ENCODE data around the gene CEPT1.

DNA sequence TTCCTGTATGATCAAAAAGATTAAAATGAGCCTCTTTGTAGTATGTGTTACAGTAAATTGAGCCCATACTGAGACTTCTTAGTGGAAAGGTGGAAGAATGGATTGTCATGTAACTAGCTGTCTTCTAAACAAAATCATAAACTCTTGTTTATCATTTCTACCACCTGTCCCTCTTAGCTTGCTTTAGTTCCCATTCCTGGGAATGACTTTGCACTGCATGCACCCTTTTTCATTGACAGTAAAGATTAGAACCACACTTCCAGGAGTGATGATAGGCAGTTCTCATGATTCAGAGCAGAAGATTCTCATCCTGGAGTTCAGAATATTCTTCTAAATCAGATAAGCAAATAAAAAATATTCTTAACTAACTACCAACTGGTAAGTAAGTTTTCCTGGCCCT is 32.4 kb downstream of the CEPT1 start:
- TF ChIP-seq, protein P1, sequence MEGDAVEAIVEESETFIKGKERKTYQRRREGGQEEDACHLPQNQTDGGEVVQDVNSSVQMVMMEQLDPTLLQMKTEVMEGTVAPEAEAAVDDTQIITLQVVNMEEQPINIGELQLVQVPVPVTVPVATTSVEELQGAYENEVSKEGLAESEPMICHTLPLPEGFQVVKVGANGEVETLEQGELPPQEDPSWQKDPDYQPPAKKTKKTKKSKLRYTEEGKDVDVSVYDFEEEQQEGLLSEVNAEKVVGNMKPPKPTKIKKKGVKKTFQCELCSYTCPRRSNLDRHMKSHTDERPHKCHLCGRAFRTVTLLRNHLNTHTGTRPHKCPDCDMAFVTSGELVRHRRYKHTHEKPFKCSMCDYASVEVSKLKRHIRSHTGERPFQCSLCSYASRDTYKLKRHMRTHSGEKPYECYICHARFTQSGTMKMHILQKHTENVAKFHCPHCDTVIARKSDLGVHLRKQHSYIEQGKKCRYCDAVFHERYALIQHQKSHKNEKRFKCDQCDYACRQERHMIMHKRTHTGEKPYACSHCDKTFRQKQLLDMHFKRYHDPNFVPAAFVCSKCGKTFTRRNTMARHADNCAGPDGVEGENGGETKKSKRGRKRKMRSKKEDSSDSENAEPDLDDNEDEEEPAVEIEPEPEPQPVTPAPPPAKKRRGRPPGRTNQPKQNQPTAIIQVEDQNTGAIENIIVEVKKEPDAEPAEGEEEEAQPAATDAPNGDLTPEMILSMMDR (IDR thresholded peaks at IDR 0.05), result no peak
- TF ChIP-seq POLR2A (IDR thresholded peaks at IDR 0.05), result no peak
